ENCODE data around the gene PCNX2.

GRCh38 chr1:233253231-233253831, 42.2 kb downstream of the PCNX2 start:
- TF ChIP-seq CTCF (conservative IDR thresholded peaks at IDR 0.05) (no peak), EZH2 (IDR thresholded peaks at IDR 0.05; ENCODE audit: low read depth) (no peak)

All from PC-9 (cell line).